Trophoblast cell (in vitro differentiated cells and primary cell): ENCODE data around the gene CACNA1D.

ENCODE experiments used
- DNase-seq, 2 donors: peaks; one replicate each; pipeline ENCODE4 v3.0.0-alpha.2; 2016
- H2AFZ ChIP-seq: 2 replicates; pipeline ENCODE4 v1.6.1; 2013; ENCODE audit warnings: low read length, moderate library complexity, mild to moderate bottlenecking; ENCODE audit not compliant: insufficient read depth, poor library complexity
- H2AK5ac ChIP-seq: 2 replicates; pipeline ENCODE4 v1.6.1; 2013; ENCODE audit warnings: mild to moderate bottlenecking, low read length
- H2BK120ac ChIP-seq: 2 replicates; pipeline ENCODE4 v1.6.1; 2013; ENCODE audit warnings: low read length, mild to moderate bottlenecking, moderate library complexity; ENCODE audit not compliant: insufficient read depth, poor library complexity
- H2BK12ac ChIP-seq: 2 replicates; pipeline ENCODE4 v1.6.1; 2013; ENCODE audit warnings: mild to moderate bottlenecking, low read length, moderate library complexity
- H2BK5ac ChIP-seq: 2 replicates; pipeline ENCODE4 v1.6.1; 2013; ENCODE audit warnings: low read length, low read depth, moderate library complexity, mild to moderate bottlenecking; ENCODE audit not compliant: poor library complexity
- H3K14ac ChIP-seq: 2 replicates; pipeline ENCODE4 v1.6.1; 2013; ENCODE audit warnings: mild to moderate bottlenecking, low read length
- H3K18ac ChIP-seq: 2 replicates; pipeline ENCODE4 v1.6.1; 2013; ENCODE audit warnings: mild to moderate bottlenecking, low read length
- H3K23ac ChIP-seq: 2 replicates; pipeline ENCODE4 v1.6.1; 2013; ENCODE audit warnings: low read length
- H3K27ac ChIP-seq: 2 replicates; pipeline ENCODE4 v1.5.1; 2013; ENCODE audit warnings: low read depth, mild to moderate bottlenecking, inconsistent platforms, low read length, moderate library complexity
- H3K27me3 ChIP-seq: 2 replicates; pipeline ENCODE4 v1.6.1; 2013; ENCODE audit warnings: inconsistent platforms, mild to moderate bottlenecking, low read length, moderate library complexity; ENCODE audit not compliant: insufficient read depth
- H3K36me3 ChIP-seq, 2 experiments: 1 replicate in 1 of 2; 2 replicates in 1 of 2; pipeline ENCODE4 v1.6.1; 2013; ENCODE audit warnings: low read length in 2 of 2, mild to moderate bottlenecking in 2 of 2, moderate library complexity in 1 of 2; ENCODE audit not compliant: insufficient read depth in 2 of 2, control insufficient read depth in 1 of 2
- H3K4ac ChIP-seq: 2 replicates; pipeline ENCODE4 v1.6.1; 2013; ENCODE audit warnings: low read depth, mild to moderate bottlenecking, low read length, moderate library complexity
- H3K4me1 ChIP-seq, 2 experiments: 1 replicate in 1 of 2; 2 replicates in 1 of 2; pipeline ENCODE4 v1.6.1; 2013; ENCODE audit warnings: low read length in 2 of 2, mild to moderate bottlenecking in 2 of 2, moderate library complexity in 1 of 2; ENCODE audit not compliant: insufficient read depth in 2 of 2, control insufficient read depth in 1 of 2
- H3K4me2 ChIP-seq: 2 replicates; pipeline ENCODE4 v1.6.1; 2013; ENCODE audit warnings: inconsistent platforms, mild to moderate bottlenecking, low read length, moderate library complexity
- H3K4me3 ChIP-seq: 2 replicates; pipeline ENCODE4 v1.5.1; 2013; ENCODE audit warnings: mild to moderate bottlenecking, low read depth, low read length, inconsistent platforms
- H3K79me1 ChIP-seq: one replicate; pipeline ENCODE4 v1.6.1; 2013; ENCODE audit warnings: low read length
- H3K79me2 ChIP-seq: 2 replicates; pipeline ENCODE4 v1.6.1; 2013; ENCODE audit warnings: low read length, mild to moderate bottlenecking; ENCODE audit not compliant: control insufficient read depth, insufficient read depth, poor library complexity
- H3K9ac ChIP-seq: 2 replicates; pipeline ENCODE4 v1.6.1; 2013; ENCODE audit warnings: mild to moderate bottlenecking, low read length
- H3K9me3 ChIP-seq: 2 replicates; pipeline ENCODE4 v1.6.1; 2013; ENCODE audit warnings: low read depth, mild to moderate bottlenecking, control low read depth, inconsistent platforms, low read length; ENCODE audit not compliant: insufficient read depth
- H4K12ac ChIP-seq: 2 replicates; pipeline ENCODE4 v1.6.1; 2013; ENCODE audit warnings: low read depth, mild to moderate bottlenecking, low read length, moderate library complexity
- H4K8ac ChIP-seq: 2 replicates; pipeline ENCODE4 v1.6.1; 2013; ENCODE audit warnings: low read depth, mild to moderate bottlenecking, low read length, moderate library complexity
- H4K91ac ChIP-seq: one replicate; pipeline ENCODE4 v1.6.1; 2013; ENCODE audit warnings: low read depth, mild to moderate bottlenecking, low read length, moderate library complexity
- WGBS: extraction: QIAGEN DNeasy Blood & Tissue Kit; methylation state at CpG from one replicate; pipeline ENCODE4 v1.1.7; 2013; ENCODE audit warnings: missing lambda C conversion rate; ENCODE audit not compliant: insufficient read length, insufficient coverage; ENCODE audit errors: extremely low coverage; 5-methylcytosine and 5-hydroxymethylcytosine counted together

The CACNA1D gene

GRCh38 chr3:53837331-53837730 lies 342.9 kb downstream of the CACNA1D start:
- no peak overlapping the region for H3K27ac ChIP-seq
- no peaks in the 10 kb centered on the region for H3K79me2 ChIP-seq
- H3K9me3 ChIP-seq: peaks cover 4% of the 10 kb centered on the region
- no CpG with 5 or more reads among the region's 10 CpGs for WGBS
- no peak overlapping the region for H3K4me2 ChIP-seq
- no peak overlapping the region for H3K4ac ChIP-seq
- H2BK120ac ChIP-seq: no peak overlapping the region
- no peak overlapping the region for H2AFZ ChIP-seq
- H3K9ac ChIP-seq: no peak overlapping the region
- no peak overlapping the region for H4K8ac ChIP-seq
- H3K14ac ChIP-seq: no peak overlapping the region
- DNase-seq: no peak
- no peaks in the 10 kb centered on the region for H3K27me3 ChIP-seq
- no peaks in the 10 kb centered on the region for H3K4me1 ChIP-seq
- no peak overlapping the region for H2AK5ac ChIP-seq
- no peak overlapping the region for H2BK5ac ChIP-seq
- H2BK12ac ChIP-seq: no peak overlapping the region
- no peak overlapping the region for H3K4me3 ChIP-seq
- H3K36me3 ChIP-seq: no peaks in the 10 kb centered on the region
- H4K91ac ChIP-seq: no peak overlapping the region
- no peak overlapping the region for H3K18ac ChIP-seq
- no peaks in the 10 kb centered on the region for H3K79me1 ChIP-seq
- H4K12ac ChIP-seq: no peak overlapping the region
- H3K23ac ChIP-seq: no peak overlapping the region

- H4K91ac ChIP-seq: no peak overlapping the region
- H3K23ac ChIP-seq: no peak overlapping the region
- H3K36me3 ChIP-seq: no peaks in the 10 kb centered on the region
- H3K27ac ChIP-seq: no peak overlapping the region
- no peak overlapping the region for H4K8ac ChIP-seq
- no peak overlapping the region for H3K4me2 ChIP-seq
- H2AK5ac ChIP-seq: no peak overlapping the region
- H3K4me1 ChIP-seq: peaks cover under 1 to 6% of the 10 kb centered on the region in 2 experiments
- no peak overlapping the region for H3K9ac ChIP-seq
- no CpG with 5 or more reads among the region's 5 CpGs for WGBS
- DNase-seq: no peak
- H4K12ac ChIP-seq: no peak overlapping the region
- H3K18ac ChIP-seq: no peak overlapping the region
- no peak overlapping the region for H2BK12ac ChIP-seq
- no peak overlapping the region for H3K4me3 ChIP-seq
- H3K4ac ChIP-seq: no peak overlapping the region
- no peaks in the 10 kb centered on the region for H3K27me3 ChIP-seq
- H2BK5ac ChIP-seq: no peak overlapping the region
- no peaks in the 10 kb centered on the region for H3K79me2 ChIP-seq
- no peak overlapping the region for H2AFZ ChIP-seq
- no peak overlapping the region for H3K14ac ChIP-seq
- H3K79me1 ChIP-seq: peaks cover 2% of the 10 kb centered on the region
- H3K9me3 ChIP-seq: peaks cover 2% of the 10 kb centered on the region
- H2BK120ac ChIP-seq: no peak overlapping the region
Measured at GRCh38 chr3:53841296-53841695, 346.9 kb downstream of the CACNA1D start.

- Histone ChIP-seq H4K12ac (no peak overlapping the region), H3K14ac (no peak overlapping the region), H2AK5ac (no peak overlapping the region), H3K18ac (no peak overlapping the region), H2BK5ac (no peak overlapping the region), H3K27ac (no peak overlapping the region), H3K79me1 (peaks cover 2% of the 10 kb centered on the region), H3K4me2 (no peak overlapping the region), H4K8ac (no peak overlapping the region), H3K79me2 (no peaks in the 10 kb centered on the region), H3K4me1 (peaks cover 5 to 6% of the 10 kb centered on the region in 2 experiments), H3K9me3 (peaks cover 3% of the 10 kb centered on the region), H3K36me3 (no peaks in the 10 kb centered on the region), H2BK120ac (no peak overlapping the region), H3K9ac (no peak overlapping the region), H3K23ac (no peak overlapping the region), H3K4ac (no peak overlapping the region), H3K27me3 (peaks cover 4% of the 10 kb centered on the region), H2BK12ac (no peak overlapping the region), H4K91ac (no peak overlapping the region), H3K4me3 (no peak overlapping the region), H2AFZ (no peak overlapping the region)
- DNase-seq: peak; percentile 33 to 54
- no CpG with 5 or more reads among the region's 12 CpGs for WGBS
Measured at GRCh38 chr3:53842436-53843194, 348.2 kb downstream of the CACNA1D start.

GRCh38 chr3:53843195-53844177 lies 349.1 kb downstream of the CACNA1D start:
- H3K27me3 ChIP-seq: peaks cover 4% of the 10 kb centered on the region
- H2AFZ ChIP-seq: no peak overlapping the region
- no peak overlapping the region for H2BK120ac ChIP-seq
- no peak overlapping the region for H4K12ac ChIP-seq
- WGBS: no CpG with 5 or more reads among the region's 10 CpGs
- no peaks in the 10 kb centered on the region for H3K79me2 ChIP-seq
- H3K18ac ChIP-seq: no peak overlapping the region
- H3K9me3 ChIP-seq: peaks cover 3% of the 10 kb centered on the region
- no peak overlapping the region for H3K4me3 ChIP-seq
- DNase-seq: no peak
- H3K27ac ChIP-seq: no peak overlapping the region
- H3K23ac ChIP-seq: no peak overlapping the region
- H4K91ac ChIP-seq: no peak overlapping the region
- no peak overlapping the region for H2BK5ac ChIP-seq
- H4K8ac ChIP-seq: no peak overlapping the region
- no peak overlapping the region for H3K9ac ChIP-seq
- no peak overlapping the region for H2AK5ac ChIP-seq
- H2BK12ac ChIP-seq: no peak overlapping the region
- no peak overlapping the region for H3K4ac ChIP-seq
- H3K4me2 ChIP-seq: no peak overlapping the region
- H3K4me1 ChIP-seq: peaks cover 5 to 6% of the 10 kb centered on the region in 2 experiments
- no peaks in the 10 kb centered on the region for H3K36me3 ChIP-seq
- H3K79me1 ChIP-seq: peaks cover 2% of the 10 kb centered on the region
- no peak overlapping the region for H3K14ac ChIP-seq
